Measurements from ENCODE around the gene TMEM229A. TPM values are rescaled to one million over a fixed set of nuclear protein-coding genes. Genes with fewer than 3 reads are reported as not detected.

TMEM229A gene
- total and polyA plus RNA-seq, 2 experiments from 2014 or later = 0.17 TPM; not detected in 1

DNA sequence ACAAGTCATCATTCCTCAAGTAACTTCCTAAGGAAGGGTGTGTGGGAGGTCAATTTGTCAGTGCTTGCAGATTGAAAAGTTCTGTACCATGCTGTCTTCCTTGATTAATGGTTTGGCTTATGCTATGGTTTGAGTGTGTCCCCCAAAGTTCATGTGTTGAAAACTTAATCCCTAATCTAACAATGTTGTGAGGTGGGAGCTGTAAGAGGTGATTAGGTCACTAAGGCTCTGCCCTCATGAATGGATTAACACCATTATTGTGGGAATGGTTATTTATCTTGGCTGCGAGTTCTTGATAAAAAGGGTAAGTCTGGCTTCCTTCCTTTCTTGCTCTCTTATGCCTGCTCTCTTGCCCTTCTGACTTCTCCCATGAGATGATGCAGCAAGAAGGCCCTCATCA lies 29.3 kb upstream of the TMEM229A start:
- Histone ChIP-seq H3K4me1 (ENCODE audit: insufficient read depth) (no peaks in the 10 kb centered on the region), H2AFZ (no peak overlapping the region), H4K20me1 (ENCODE audit: insufficient read depth, poor library complexity, severe bottlenecking) (no peaks in the 10 kb centered on the region), H3K4me2 (no peak overlapping the region), H3K27me3 (no peaks in the 10 kb centered on the region), H3K27ac (no peak overlapping the region), H3K9me2 (replicated peaks; ENCODE audit: insufficient read depth) (no peaks in the 10 kb centered on the region), H3K36me3 (replicated peaks; ENCODE audit: insufficient read depth, low read depth) (no peaks in the 10 kb centered on the region), H3K4me3 (no peak overlapping the region), H3K79me2 (no peaks in the 10 kb centered on the region), H3K9me3 (ENCODE audit: low read depth) (no peaks in the 10 kb centered on the region)
- no peak for TF ChIP-seq EZH2 (IDR thresholded peaks at IDR 0.05; ENCODE audit: borderline replicate concordance)
- TF ChIP-seq EZH2phosphoT487 (IDR thresholded peaks at IDR 0.05; ENCODE audit: low read depth, severe bottlenecking, unreplicated experiment) = no peak
- TF ChIP-seq, protein P1, sequence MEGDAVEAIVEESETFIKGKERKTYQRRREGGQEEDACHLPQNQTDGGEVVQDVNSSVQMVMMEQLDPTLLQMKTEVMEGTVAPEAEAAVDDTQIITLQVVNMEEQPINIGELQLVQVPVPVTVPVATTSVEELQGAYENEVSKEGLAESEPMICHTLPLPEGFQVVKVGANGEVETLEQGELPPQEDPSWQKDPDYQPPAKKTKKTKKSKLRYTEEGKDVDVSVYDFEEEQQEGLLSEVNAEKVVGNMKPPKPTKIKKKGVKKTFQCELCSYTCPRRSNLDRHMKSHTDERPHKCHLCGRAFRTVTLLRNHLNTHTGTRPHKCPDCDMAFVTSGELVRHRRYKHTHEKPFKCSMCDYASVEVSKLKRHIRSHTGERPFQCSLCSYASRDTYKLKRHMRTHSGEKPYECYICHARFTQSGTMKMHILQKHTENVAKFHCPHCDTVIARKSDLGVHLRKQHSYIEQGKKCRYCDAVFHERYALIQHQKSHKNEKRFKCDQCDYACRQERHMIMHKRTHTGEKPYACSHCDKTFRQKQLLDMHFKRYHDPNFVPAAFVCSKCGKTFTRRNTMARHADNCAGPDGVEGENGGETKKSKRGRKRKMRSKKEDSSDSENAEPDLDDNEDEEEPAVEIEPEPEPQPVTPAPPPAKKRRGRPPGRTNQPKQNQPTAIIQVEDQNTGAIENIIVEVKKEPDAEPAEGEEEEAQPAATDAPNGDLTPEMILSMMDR (IDR thresholded peaks at IDR 0.05; ENCODE audit: poor library complexity) = no peak
- DNase-seq (ENCODE audit: low spot score) = no peak
- WGBS (ENCODE audit: low lambda C conversion rate, missing lambda C conversion rate) = 46% methylated on average over 1 of the region's 1 CpG

DNA sequence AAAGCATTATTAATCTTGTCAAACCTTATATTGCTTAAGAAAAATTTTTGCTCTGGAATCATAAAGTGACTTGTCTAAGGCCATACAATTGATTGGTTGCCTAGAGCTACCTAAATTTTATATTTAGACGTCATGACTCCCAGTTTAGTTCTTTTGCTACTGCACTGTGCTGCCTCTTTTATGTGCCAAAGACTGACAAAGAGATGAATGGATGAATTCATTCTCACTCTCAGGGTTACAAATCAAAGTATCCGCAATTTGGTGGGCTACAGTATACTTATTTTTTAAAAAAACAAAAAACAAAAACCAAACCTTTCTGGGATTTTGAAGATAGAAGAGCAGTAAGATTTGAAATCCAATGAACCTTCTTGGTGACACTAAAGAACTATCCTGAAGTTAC lies 27.7 kb upstream of the TMEM229A start:
- WGBS (ENCODE audit: low lambda C conversion rate, missing lambda C conversion rate) = 87% methylated on average over 2 of the region's 2 CpGs

DNA sequence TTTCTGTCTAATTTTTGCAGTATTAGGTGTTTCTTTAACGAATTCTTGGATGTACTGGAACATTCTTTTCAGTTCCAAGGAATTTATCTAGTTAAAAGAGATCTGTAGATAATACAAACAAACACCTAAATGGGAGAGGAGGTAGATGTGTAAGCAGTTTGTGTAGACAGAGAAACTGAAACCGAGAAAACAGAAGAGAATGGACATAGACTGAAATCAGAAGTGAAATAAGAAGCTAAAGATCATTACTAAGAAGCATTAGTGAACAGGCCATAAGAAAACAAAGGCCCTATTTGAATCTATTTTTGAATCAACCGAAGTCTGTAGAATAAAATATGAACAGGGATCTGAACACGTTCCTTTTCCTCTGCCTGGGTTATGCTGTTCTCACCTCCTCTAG lies 26.5 kb upstream of the TMEM229A start:
- no peaks in the 10 kb centered on the region for H3K4me1 ChIP-seq (ENCODE audit: insufficient read depth)
- no peak for TF ChIP-seq EZH2phosphoT487 (IDR thresholded peaks at IDR 0.05; ENCODE audit: low read depth, severe bottlenecking, unreplicated experiment)
- TF ChIP-seq EZH2 (IDR thresholded peaks at IDR 0.05; ENCODE audit: borderline replicate concordance) = no peak
- TF ChIP-seq, protein P1 (IDR thresholded peaks at IDR 0.05; ENCODE audit: poor library complexity) = no peak
- no peak overlapping the region for H2AFZ ChIP-seq
- H3K4me3 ChIP-seq = no peak overlapping the region
- no peak overlapping the region for H3K4me2 ChIP-seq
- H3K9me3 ChIP-seq (ENCODE audit: low read depth) = no peaks in the 10 kb centered on the region
- no peaks in the 10 kb centered on the region for H3K27me3 ChIP-seq
- no peaks in the 10 kb centered on the region for H3K36me3 ChIP-seq (replicated peaks; ENCODE audit: insufficient read depth, low read depth)
- no peaks in the 10 kb centered on the region for H4K20me1 ChIP-seq (ENCODE audit: insufficient read depth, poor library complexity, severe bottlenecking)
- H3K79me2 ChIP-seq = no peaks in the 10 kb centered on the region
- WGBS (ENCODE audit: low lambda C conversion rate, missing lambda C conversion rate) = 71% methylated on average over 4 of the region's 4 CpGs
- DNase-seq (ENCODE audit: low spot score) = no peak
- H3K9me2 ChIP-seq (replicated peaks; ENCODE audit: insufficient read depth) = no peaks in the 10 kb centered on the region
- H3K27ac ChIP-seq = no peak overlapping the region

More for the DNA sequence above, 27.7 kb upstream of the TMEM229A start:
- H3K27ac ChIP-seq = no peak overlapping the region
- TF ChIP-seq EZH2 (IDR thresholded peaks at IDR 0.05; ENCODE audit: borderline replicate concordance) (no peak), EZH2phosphoT487 (IDR thresholded peaks at IDR 0.05; ENCODE audit: low read depth, severe bottlenecking, unreplicated experiment) (no peak)
- TF ChIP-seq, protein P1 (IDR thresholded peaks at IDR 0.05; ENCODE audit: poor library complexity) = no peak
- H3K9me2 ChIP-seq (replicated peaks; ENCODE audit: insufficient read depth) = no peaks in the 10 kb centered on the region
- H4K20me1 ChIP-seq (ENCODE audit: insufficient read depth, poor library complexity, severe bottlenecking) = no peaks in the 10 kb centered on the region
- no peak overlapping the region for H3K4me2 ChIP-seq
- no peaks in the 10 kb centered on the region for H3K79me2 ChIP-seq
- no peak for DNase-seq (ENCODE audit: low spot score)
- H3K9me3 ChIP-seq (ENCODE audit: low read depth) = no peaks in the 10 kb centered on the region
- H3K4me1 ChIP-seq (ENCODE audit: insufficient read depth) = no peaks in the 10 kb centered on the region
- H3K27me3 ChIP-seq = no peaks in the 10 kb centered on the region
- H3K36me3 ChIP-seq (replicated peaks; ENCODE audit: insufficient read depth, low read depth) = no peaks in the 10 kb centered on the region
- no peak overlapping the region for H3K4me3 ChIP-seq
- no peak overlapping the region for H2AFZ ChIP-seq

DNA sequence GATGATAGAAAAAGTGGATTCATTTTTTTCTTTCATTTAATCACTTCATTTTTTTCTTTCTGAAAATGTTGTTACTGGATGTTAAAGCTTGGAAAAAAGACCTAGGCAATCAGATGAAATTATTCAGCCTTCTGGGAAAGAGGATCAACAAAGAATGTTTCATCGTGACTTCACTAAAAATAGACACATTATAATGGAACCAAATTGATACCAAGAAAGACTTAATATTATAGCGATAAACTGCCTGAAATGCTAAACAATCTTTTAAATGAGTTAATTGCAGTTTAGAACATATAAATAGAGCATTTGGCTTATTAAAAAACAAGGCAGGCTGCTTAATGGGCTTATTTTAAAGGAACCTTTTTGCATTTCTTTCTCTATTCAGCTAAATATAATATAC lies 25.6 kb upstream of the TMEM229A start:
- Histone ChIP-seq H3K4me1 (ENCODE audit: insufficient read depth) (no peaks in the 10 kb centered on the region), H3K4me2 (no peak overlapping the region), H2AFZ (no peak overlapping the region), H3K79me2 (no peaks in the 10 kb centered on the region), H3K27me3 (no peaks in the 10 kb centered on the region), H4K20me1 (ENCODE audit: insufficient read depth, poor library complexity, severe bottlenecking) (no peaks in the 10 kb centered on the region), H3K27ac (no peak overlapping the region), H3K36me3 (replicated peaks; ENCODE audit: insufficient read depth, low read depth) (no peaks in the 10 kb centered on the region), H3K9me3 (ENCODE audit: low read depth) (no peaks in the 10 kb centered on the region), H3K4me3 (no peak overlapping the region), H3K9me2 (replicated peaks; ENCODE audit: insufficient read depth) (no peaks in the 10 kb centered on the region)
- 77% methylated on average over 2 of the region's 2 CpGs for WGBS (ENCODE audit: low lambda C conversion rate, missing lambda C conversion rate)
- DNase-seq (ENCODE audit: low spot score) = no peak
- TF ChIP-seq, protein P1 (IDR thresholded peaks at IDR 0.05; ENCODE audit: poor library complexity) = no peak
- TF ChIP-seq EZH2 (IDR thresholded peaks at IDR 0.05; ENCODE audit: borderline replicate concordance) (no peak), EZH2phosphoT487 (IDR thresholded peaks at IDR 0.05; ENCODE audit: low read depth, severe bottlenecking, unreplicated experiment) (no peak)

Measured in hepatocyte (in vitro differentiated cells).